SJCRH30 (cell line): ENCODE results near the gene CEMIP. TPM values are rescaled to one million over a fixed set of nuclear protein-coding genes. Genes with fewer than 3 reads are reported as not detected.
"Not testable (repeated sequence)": the region's sequence is repeated elsewhere in the genome, so short reads cannot be mapped to it uniquely, and the experiment has no call there.

Experiments used
- DNase-seq, 2 experiments: peaks; one replicate each; pipeline ENCODE4 v3.0.0-alpha.2; 2015 to 2020
- H3K27ac ChIP-seq: fragments of 250-450 bp; sonication (Bioruptor Pico); 2 replicates; pipeline ENCODE4 v1.5.1; 2020; ENCODE audit warnings: mild to moderate bottlenecking, moderate library complexity
- H3K27me3 ChIP-seq: fragments of 250-450 bp; sonication (Bioruptor Pico); 2 replicates; pipeline ENCODE4 v1.5.1; 2020; ENCODE audit warnings: mild to moderate bottlenecking, moderate library complexity
- H3K36me3 ChIP-seq: fragments of 250-450 bp; sonication (Bioruptor Pico); 2 replicates; pipeline ENCODE4 v1.5.1; 2020; ENCODE audit warnings: mild to moderate bottlenecking, moderate library complexity
- H3K4me1 ChIP-seq: fragments of 250-450 bp; sonication (Bioruptor Pico); 2 replicates; pipeline ENCODE4 v1.5.1; 2020; ENCODE audit warnings: mild to moderate bottlenecking, moderate library complexity
- H3K4me3 ChIP-seq: fragments of 250-450 bp; sonication (Bioruptor Pico); 2 replicates; pipeline ENCODE4 v1.5.1; 2020; ENCODE audit warnings: mild to moderate bottlenecking, moderate library complexity
- H3K9me3 ChIP-seq: fragments of 250-450 bp; sonication (Bioruptor Pico); replicated peaks from 2 replicates; pipeline ENCODE4 v1.5.1; 2020; ENCODE audit warnings: mild to moderate bottlenecking, moderate library complexity
- total RNA-seq: library from RNA; depleted of rRNA; stranded (reverse); fragments of >200 nt; shearing (Covaris generic); gene quantifications from 2 replicates; pipeline ENCODE4 v1.2.3, GENCODE V29; 2014

Gene CEMIP
- total RNA-seq, 1 experiment from 2014 or later, result 0.20 TPM

DNA sequence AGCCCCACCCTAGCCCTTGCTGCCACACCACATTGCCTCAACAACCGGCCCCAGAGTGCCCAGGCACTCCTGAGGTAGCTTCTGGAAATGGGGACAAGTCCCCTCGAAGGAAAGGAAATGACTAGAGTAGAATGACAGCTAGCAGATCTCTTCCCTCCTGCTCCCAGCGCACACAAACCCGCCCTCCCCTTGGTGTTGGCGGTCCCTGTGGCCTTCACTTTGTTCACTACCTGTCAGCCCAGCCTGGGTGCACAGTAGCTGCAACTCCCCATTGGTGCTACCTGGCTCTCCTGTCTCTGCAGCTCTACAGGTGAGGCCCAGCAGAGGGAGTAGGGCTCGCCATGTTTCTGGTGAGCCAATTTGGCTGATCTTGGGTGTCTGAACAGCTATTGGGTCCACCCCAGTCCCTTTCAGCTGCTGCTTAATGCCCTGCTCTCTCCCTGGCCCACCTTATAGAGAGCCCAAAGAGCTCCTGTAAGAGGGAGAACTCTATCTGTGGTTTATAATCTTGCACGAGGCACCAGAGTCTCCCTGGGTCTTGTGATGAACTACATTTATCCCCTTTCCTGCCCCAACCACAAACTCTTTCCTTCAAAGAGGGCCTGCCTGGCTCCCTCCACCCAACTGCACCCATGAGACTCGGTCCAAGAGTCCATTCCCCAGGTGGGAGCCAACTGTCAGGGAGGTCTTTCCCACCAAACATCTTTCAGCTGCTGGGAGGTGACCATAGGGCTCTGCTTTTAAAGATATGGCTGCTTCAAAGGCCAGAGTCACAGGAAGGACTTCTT lies 171.3 kb downstream of the CEMIP start:
- Histone ChIP-seq H3K27me3 (no peaks in the 10 kb centered on the region), H3K36me3 (peaks cover 4% of the 10 kb centered on the region; the same call in 1 of the 2 replicates)

DNA sequence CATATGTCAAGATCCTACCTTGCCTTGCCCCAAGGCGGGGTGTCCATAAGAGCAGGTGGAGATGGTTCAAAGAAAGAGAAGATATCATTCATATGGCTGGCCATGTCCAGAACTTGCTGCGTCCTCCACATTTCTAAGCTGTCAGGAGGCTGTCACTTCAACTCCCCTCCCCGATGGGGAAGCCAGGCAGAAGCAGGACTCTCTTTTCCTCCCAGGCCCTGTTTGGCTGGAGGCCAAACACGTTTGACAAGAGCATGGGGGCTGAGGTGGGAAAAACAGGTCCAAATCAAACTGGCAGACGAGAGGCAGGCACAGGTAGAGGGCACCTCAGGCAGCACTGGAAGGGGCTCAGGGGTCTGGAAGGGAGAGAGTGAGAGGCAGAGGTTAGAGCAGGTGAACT lies 172.8 kb downstream of the CEMIP start:
- Histone ChIP-seq H3K27ac (no peak overlapping the region), H3K36me3 (peaks cover 4% of the 10 kb centered on the region; the same call in 1 of the 2 replicates), H3K27me3 (no peaks in the 10 kb centered on the region), H3K9me3 (no peaks in the 10 kb centered on the region), H3K4me3 (no peak overlapping the region), H3K4me1 (peaks cover 8% of the 10 kb centered on the region)
- no peak for DNase-seq

More for the DNA sequence above, 171.3 kb downstream of the CEMIP start:
- Histone ChIP-seq H3K9me3 (no peaks in the 10 kb centered on the region), H3K4me3 (no peak overlapping the region), H3K4me1 (no peaks in the 10 kb centered on the region; the same call in 1 of the 2 replicates), H3K27ac (no peak overlapping the region)
- DNase-seq, result no peak

DNA sequence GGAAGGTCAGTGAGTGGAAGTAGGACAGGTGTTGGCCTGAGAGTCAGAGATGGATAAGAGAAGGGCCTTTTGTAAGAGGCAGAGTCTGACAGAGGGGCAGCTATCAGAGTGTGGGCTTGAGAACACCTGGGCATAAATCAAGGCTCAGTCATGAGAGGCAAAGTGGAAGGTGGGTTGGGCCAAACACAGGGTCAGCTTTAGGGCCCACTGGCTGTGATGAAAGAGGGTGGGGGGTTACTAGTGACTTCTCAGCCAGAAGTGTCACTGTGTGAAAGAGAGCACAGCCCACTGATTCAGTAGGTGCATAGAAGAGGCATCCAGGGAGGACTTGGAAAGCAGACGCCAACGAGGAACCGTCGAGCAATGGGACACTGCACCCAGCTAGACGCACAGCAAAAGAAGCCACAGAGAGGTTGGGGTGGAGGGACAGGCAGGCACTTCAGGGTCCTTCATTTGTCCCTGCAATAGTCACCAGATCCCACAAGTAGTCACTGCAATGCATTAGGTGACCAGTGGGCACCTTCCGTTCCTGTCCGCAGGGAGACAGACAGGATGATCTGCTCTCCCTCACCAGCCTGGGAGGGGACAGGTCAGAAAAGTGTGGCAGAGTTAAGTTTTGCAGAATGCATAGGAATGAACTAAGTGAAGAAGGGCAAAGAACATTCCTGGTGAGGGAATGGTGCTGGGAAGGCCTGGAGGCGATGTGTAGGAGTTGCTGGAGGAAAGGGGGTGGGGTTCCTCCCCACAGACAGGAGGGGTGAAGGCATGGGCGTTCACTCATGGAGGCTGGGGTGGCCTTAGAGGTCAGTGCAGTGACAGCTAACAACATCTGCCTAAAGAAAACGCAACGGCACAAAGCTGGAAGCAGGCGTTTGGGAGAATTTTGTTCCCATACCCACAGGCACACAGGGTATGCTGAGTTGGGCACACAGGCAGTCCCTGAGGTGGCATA lies 174.1 kb downstream of the CEMIP start:
- H3K4me1 ChIP-seq, result peaks cover 8% of the 10 kb centered on the region
- no peak for DNase-seq

DNA sequence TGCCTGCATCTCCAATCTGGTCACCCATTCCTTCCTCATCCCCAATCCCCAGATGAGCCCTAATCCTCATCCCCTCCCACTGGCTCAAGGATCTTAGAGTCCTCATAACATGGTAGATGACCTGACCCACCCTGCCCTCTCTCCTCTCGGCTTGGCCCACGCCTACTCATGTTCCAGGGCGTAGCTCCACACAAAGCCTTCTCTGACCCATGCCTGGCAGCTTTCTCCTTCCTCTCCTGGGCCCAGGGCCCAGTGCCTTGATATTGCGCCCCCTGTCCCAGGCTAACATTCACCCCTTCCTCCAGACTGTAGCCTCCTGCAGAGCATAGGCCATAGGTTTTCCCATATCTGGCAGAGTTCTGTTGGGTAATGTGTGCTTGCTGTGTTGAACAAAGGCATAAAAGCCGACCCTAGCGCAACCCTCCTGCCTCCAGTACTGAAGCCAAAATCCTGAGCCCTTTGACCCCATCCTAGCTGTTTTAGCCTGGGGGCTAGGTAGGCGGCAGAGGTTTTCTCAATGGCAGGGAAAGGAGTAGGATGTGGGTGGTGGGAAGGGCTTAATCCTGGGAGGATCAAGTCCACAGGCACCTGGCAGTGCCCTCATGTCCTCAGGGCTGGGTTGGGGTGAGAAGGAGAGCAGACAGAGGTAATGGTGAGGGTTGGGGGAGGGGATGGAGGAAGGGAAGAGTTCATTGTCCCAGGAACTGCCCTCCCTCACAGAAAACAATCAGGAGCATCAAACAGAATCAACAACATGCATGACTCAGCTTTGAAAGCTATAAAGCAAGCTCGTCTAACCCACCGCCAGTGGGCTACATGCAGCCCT lies 175.0 kb downstream of the CEMIP start:
- H3K27ac ChIP-seq, result no peak overlapping the region
- no peak overlapping the region for H3K4me3 ChIP-seq
- no peak for DNase-seq
- no peaks in the 10 kb centered on the region for H3K27me3 ChIP-seq
- peaks cover 8% of the 10 kb centered on the region for H3K4me1 ChIP-seq
- H3K36me3 ChIP-seq, result peaks cover 4% of the 10 kb centered on the region; the same call in 1 of the 2 replicates
- H3K9me3 ChIP-seq, result no peaks in the 10 kb centered on the region

More for the DNA sequence above, 174.1 kb downstream of the CEMIP start:
- Histone ChIP-seq H3K36me3 (peaks cover 4% of the 10 kb centered on the region; the same call in 1 of the 2 replicates), H3K4me3 (no peak overlapping the region), H3K9me3 (no peaks in the 10 kb centered on the region), H3K27me3 (no peaks in the 10 kb centered on the region), H3K27ac (no peak overlapping the region)

DNA sequence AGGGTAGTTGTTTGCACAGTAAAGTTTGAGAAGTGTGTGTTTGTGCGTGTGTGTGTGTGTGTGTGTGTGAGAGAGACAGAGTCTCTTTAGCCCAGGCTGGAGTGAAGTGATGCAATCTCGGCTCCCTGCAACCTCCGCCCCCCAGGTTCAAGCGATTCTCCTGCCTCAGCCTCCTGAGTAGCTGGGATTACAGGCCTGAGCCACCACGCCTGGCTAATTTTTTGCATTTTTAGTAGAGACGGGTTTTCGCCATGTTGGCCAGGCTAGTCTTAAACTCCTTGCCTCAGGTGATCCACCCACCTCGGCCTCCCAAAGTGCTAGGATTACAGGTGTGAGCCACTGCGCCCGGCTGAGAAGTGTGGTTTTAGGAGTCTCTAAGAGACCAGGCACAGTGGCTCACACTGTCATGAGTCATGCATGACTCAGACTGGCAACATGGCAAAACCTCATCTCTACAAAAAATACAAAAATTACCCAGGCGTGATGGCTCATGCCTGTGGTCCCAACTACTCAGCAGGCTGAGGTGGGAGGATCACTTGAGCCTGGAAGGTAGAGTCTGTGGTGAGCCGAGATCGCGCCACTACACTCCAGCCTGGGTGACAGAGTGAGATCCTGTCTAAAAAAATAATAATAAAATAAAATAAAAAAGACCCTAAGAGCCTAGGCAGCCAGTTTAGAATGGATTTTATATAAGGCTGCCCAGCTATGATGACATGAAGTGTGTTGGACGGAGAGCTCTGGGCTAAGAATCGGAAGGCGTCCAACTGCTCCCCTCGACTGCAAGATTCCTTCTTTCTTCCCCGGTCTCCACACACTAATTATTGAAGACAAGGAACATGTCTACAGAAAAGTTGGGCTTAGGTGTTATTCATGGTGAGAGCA lies 176.6 kb downstream of the CEMIP start:
- not testable (repeated sequence) for H3K4me1 ChIP-seq, H3K36me3 ChIP-seq, H3K9me3 ChIP-seq, H3K27ac ChIP-seq, H3K27me3 ChIP-seq, H3K4me3 ChIP-seq
- DNase-seq, result peak; percentile 32 to 44

DNA sequence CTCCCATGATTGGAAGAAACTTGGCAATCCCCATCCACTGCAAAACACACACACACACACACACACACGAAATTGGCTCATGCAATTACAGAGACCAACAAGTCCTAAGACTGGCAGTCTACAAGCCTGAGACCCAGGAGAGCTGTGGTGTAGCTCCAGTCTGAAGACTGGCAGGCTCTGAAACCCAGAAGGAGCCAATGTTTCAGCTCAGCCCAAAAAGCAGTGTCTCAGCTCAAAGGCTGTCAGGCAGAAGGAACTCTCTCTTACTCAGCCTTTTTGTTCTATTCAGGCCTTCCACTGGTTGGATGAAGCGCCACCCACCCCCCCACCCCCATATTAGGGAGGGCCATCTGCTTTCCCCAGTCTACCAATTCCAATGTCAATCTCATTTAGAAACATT lies 178.4 kb downstream of the CEMIP start:
- H3K36me3 ChIP-seq, result no peaks in the 10 kb centered on the region
- H3K4me1 ChIP-seq, result peaks cover 8% of the 10 kb centered on the region
- no peak overlapping the region for H3K4me3 ChIP-seq
- DNase-seq, result no peak
- H3K27ac ChIP-seq, result no peak overlapping the region
- no peaks in the 10 kb centered on the region for H3K9me3 ChIP-seq
- no peaks in the 10 kb centered on the region for H3K27me3 ChIP-seq

DNA sequence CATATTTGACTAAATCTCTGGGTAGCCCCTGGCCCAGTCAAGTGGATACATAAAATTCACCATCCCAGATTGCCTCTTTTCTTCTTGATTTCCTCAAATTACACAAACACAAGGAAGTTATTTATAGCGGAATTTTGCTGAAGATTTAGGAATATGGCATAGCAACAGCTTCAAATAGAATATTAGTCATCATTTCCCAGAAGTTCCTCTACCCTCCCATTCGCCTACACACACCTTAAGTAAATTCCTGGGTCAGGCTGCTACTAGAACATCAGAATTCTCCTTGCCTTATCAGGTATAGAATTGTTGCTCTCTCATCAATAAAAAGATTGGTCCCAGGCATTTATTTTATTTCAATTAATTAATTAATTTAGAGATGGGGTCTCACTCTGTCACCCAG lies 178.8 kb downstream of the CEMIP start:
- Histone ChIP-seq H3K4me3 (no peak overlapping the region), H3K9me3 (no peaks in the 10 kb centered on the region), H3K27ac (no peak overlapping the region), H3K36me3 (no peaks in the 10 kb centered on the region), H3K27me3 (no peaks in the 10 kb centered on the region), H3K4me1 (peaks cover 8% of the 10 kb centered on the region)
- no peak for DNase-seq

DNA sequence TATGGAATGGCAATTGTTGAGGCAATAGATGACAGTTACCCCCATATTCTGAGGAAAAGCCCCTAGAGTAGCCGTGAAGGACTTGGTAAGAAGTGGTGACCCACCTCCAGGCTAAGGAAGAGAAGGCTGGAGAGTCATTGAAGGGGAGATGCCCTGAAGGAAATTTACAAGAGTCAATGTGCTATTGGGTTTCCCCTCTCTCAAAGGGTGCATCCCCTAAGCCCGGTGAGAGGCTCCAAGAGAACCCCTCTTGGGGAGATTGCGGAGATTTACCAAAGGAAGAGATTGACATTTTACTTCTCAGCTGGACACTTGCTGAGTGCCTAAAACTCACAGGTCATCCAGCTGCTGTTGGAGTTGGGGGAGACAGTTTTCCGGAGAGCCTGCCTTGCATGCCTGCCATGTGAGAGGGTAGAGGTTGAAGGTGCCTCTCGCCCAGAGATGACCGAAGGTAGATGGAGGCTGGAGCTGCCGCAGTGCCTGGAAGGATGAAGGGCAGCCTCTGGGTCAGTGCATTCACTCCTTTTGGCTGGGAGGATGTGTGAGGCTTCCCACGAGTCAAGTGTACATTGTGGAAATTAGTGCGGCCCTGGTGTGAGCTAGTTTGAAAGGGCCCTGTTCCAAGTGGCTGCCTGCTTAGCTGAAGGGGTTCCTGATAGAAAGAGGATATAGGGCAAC lies 179.8 kb downstream of the CEMIP start:
- Histone ChIP-seq H3K4me1 (peaks cover 8% of the 10 kb centered on the region), H3K4me3 (no peak overlapping the region), H3K36me3 (no peaks in the 10 kb centered on the region), H3K9me3 (no peaks in the 10 kb centered on the region), H3K27ac (no peak overlapping the region), H3K27me3 (no peaks in the 10 kb centered on the region)
- no peak for DNase-seq

DNA sequence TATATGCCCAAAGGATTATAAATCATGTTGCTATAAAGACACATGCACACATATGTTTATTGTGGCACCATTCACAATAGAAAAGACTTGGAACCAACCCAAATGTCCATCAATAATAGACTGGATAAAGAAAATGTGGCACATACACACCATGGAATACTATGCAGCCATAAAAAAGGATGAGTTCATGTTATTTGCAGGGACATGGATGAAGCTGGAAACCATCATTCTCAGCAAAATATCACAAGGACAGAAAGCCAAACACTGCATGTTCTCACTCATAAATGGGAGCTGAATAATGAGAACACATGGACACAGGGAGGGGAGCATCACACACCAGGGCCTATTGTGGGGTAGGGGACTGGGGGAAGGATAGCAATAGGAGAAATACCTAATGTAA lies 186.3 kb downstream of the CEMIP start:
- not testable (repeated sequence) for H3K27ac ChIP-seq, H3K9me3 ChIP-seq, H3K4me1 ChIP-seq, H3K27me3 ChIP-seq, DNase-seq, H3K36me3 ChIP-seq, H3K4me3 ChIP-seq

DNA sequence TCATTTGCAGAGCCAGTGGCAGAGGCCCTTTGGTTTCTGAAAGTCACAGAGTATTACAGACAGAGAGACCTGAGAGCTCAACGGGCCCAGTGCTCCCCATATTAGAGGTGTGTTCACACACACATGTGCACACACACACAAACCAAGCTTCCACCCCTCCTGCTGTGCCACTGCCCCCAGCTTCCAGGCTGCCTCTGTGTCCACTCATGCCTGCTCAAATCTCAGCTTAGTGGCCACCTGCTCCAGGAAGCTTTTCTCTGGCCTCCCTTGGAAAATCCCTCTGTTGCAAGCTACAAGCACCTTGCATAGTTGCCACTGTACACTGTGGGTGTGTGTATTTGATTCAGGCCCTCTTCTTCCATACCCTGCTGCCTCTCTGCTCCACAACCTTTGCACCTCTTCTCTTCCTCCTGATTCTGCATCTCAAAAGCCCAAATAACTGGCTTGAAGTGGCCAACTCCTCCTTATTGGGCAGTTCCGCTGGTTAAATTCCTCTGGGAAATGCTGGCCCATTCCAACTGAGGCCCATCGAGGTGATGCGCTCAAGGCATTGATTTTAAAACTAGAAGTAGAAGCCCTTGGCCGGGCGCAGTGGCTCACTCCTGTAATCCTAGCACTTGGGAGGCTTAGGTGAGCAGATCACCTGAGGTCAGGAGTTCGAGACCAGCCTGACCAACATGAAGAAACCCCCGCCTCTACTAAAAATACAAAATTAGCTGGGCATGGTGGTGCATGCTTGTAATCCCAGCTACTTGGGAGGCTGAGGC lies 187.4 kb downstream of the CEMIP start:
- Histone ChIP-seq H3K4me1 (peaks cover 8% of the 10 kb centered on the region), H3K36me3 (peaks cover 3% of the 10 kb centered on the region; the same call in 1 of the 2 replicates), H3K4me3 (no peak overlapping the region), H3K9me3 (no peaks in the 10 kb centered on the region), H3K27ac (no peak overlapping the region), H3K27me3 (no peaks in the 10 kb centered on the region)
- no peak for DNase-seq

DNA sequence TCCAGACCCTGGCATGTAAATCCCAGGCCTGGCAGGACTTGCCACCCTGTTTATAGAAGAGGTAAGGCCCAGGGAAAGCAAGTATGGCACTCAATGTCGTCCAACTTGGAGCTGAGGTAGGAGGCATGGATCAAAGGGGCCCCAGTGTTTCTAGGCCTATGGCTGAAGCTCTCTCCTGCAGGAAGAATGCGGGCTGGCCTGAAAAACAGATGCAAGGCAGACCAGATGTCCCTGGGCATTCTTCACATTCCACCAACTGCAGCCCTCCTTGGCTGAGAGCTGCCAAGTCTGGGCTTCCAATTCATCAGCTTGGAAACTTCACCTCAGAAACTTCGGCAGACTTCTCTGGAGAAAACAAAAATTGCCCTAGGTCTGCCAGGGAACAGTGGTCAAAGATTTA lies 188.3 kb downstream of the CEMIP start:
- peaks cover 3% of the 10 kb centered on the region; the same call in 1 of the 2 replicates for H3K36me3 ChIP-seq
- no peaks in the 10 kb centered on the region for H3K27me3 ChIP-seq
- H3K4me3 ChIP-seq, result no peak overlapping the region
- H3K4me1 ChIP-seq, result peaks cover 8% of the 10 kb centered on the region
- H3K27ac ChIP-seq, result peak overlapping the region; percentile 16; the same call in 1 of the 2 replicates
- H3K9me3 ChIP-seq, result no peaks in the 10 kb centered on the region
- peak; percentile 59 to 67 for DNase-seq

DNA sequence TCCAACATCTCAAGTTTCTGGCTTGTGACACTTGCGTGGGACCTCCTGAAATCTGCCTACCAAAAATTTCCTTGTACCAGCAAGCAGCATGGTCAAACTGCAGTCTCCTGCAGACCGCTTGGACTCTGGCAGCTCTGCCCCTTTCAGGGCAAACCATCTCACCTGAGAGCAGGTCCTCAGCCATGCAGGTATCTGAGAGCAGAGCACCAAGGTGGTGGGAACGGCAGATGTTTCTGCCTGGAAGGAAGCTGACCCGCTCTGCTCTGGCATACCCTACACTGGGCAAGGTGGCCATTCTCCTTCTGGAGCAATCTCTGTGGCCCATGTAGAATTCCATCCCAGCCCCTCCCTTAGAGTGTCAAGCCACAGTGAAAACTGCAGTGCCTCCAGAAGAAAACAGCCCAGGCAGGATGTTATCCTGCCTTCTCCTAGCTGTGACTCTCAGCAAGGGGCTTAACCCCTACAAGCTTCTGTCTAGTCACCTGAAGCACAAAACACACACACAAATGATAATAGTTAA lies 188.9 kb downstream of the CEMIP start:
- peak overlapping the region; percentile 16; the same call in 1 of the 2 replicates for H3K27ac ChIP-seq
- H3K9me3 ChIP-seq, result no peaks in the 10 kb centered on the region
- H3K27me3 ChIP-seq, result no peaks in the 10 kb centered on the region
- H3K36me3 ChIP-seq, result peaks cover 5% of the 10 kb centered on the region; the same call in 1 of the 2 replicates
- H3K4me3 ChIP-seq, result no peak overlapping the region
- peaks cover 8% of the 10 kb centered on the region for H3K4me1 ChIP-seq
- DNase-seq, result no peak
